IPS-11a (cell line): ENCODE results near the gene SLC18B1.
"Not testable (repeated sequence)": the region's sequence is repeated elsewhere in the genome, so short reads cannot be mapped to it uniquely, and the experiment has no call there.

Experiments used
- H3K4me3 ChIP-seq: one replicate; pipeline ENCODE4 v1.5.1; 2013; ENCODE audit warnings: low read depth, low read length, control low read depth

Gene SLC18B1

DNA sequence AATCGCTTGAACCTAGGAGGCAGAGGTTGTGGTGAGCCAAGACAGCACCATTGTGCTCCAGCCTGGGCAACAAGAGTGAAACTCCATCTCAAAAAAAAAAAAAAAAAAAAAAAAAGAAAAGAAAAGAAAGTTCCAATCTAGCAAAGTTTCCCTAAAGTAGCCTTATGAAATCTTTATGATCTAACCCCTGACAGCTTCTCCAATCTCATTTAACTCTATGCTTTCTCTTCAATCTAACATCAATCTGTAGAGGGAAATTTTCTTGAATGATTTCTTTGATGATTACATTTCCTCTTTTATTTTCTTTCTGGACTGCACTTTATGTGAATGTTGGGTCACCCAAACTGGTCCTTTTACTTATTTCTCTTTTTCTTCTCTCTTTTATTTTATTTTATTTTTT is 2.2 kb upstream of the SLC18B1 start:
- no peak overlapping the region for H3K4me3 ChIP-seq

DNA sequence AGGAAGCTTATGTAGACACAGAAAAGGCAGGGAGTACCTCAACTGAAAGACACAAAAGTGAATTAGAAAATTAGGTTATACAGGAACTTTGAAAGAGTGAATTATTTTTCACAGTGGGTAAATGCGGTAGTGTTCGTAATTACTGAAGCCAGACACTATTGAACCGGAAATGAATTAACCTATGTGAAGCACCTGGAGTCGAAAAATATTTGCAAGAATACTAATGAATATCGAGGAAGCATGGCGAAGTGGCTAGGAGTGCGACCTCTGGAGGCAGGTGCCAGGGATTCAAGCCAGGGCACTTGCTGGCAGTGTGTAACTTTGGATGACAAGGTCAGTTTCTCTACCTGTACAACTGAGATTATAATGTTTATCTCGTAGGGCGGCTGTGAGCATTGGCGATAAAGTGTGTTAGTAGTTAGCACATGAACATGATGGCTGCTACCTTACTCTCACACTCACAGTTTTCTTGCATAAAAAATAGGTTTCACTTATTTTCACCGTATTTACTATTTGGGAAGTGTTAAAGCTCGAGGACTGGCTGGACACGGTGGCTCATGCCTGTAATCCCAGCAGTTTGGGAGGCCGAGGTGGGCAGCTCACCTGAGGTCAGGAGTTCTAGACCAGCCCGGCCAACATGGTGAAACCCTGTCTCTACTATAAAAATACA is 567 bp upstream of the SLC18B1 start:
- H3K4me3 ChIP-seq: peak overlapping the region; percentile 68

DNA sequence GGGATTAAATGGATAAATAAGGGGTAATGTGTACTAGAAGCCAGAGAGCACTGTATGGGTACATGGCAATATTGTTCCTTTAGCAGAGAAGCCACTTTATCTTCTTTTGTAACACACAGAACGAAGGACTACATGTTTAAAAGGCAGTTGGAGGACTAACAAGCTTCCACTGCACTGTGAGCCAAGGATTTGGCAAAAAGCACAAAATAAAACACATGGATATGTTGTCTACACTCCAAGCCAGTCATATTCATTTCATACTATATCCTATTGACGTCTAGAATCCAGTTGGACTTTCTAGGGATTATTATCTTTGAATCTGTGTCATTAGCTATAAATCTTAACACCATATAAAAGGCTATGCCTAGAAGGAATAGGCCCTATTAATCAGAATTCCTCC is 3.0 kb downstream of the SLC18B1 start:
- no peak overlapping the region for H3K4me3 ChIP-seq

DNA sequence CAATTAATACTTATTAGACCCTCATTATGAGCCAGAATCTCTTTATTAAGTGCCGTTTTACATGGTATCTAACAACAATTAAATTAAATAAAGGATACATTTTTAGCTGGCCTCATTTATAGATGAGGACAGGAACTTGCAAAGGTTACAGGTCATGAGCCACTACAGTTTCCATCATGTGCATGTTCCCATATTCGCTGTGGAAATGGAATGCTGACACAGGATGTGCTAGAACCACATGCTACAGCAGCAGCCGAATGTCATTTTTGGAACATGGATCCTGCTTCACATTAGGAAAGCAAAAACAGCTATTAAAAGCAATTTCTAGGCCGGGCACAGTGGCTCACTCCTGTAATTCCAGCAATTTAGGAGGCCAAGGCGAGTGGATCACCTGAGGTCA is 5.9 kb downstream of the SLC18B1 start:
- no peak overlapping the region for H3K4me3 ChIP-seq

DNA sequence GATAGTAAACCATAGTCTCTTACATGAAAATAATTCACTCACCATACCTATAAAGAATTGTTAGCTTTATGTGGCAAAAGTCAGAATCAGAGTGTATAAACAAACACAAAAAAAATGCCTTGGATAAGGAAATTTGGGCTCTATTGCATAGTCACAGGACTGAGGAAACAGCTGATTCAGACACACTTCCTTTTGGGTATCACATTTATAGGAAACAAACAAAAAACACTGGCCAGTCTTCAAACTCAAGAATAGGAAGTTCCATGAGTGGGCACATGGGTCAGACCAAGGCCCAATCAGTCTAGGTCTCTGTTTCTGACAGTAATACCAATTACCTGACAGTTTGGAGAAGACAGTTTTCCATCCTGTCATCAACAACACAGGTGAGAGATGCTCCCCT is 8.0 kb downstream of the SLC18B1 start:
- H3K4me3 ChIP-seq: no peak overlapping the region

GRCh38 chr6:132789396-132789776 is 9.1 kb downstream of the SLC18B1 start:
- H3K4me3 ChIP-seq: no peak overlapping the region

GRCh38 chr6:132788658-132789395 is 9.6 kb downstream of the SLC18B1 start:
- no peak overlapping the region for H3K4me3 ChIP-seq

DNA sequence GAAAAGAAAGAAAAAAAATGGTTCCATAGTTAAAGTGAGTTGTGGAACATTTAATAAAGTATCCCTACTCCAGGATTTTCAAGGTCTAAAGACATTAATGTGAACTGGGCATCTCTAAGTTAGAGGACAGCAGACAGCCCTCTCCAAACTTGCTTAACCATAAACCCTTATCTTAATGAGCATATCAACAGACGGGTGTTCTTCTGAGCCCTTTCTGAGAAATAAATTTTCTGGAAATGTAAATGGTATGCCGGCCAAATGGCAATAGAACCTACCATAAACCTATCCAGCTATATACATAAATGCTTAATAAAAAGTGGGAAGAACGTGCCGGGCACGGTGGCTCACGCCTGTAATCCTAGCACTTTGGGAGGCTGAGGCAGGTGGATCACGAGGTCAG is 12.5 kb downstream of the SLC18B1 start:
- H3K4me3 ChIP-seq: no peak overlapping the region

DNA sequence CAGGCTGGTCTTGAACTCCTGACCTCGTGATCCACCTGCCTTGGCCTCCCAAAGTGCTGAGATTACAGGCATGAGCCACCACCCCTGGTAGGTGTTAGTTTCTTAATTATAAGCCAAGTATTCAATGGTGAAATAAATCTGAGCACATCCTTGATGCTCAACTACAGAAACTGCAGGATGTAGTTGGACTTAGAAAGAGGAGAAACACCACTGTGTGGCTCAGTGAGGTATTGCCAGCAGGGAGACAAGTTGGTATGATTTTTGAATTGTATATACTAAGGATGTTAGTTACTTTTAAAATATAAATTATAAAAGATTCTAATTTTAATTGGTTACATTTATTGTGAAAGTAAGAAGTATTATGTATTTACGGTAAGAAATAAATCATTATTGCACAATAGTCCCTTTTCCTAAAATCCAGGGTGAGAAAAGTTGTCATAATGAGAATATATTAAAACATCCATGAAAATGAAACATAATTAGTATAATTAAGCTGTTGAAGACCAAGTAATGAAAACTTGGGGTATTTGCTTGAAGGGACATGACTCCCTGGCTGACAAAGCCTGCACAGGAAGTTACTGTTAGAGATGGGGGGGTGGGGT is 17.6 kb downstream of the SLC18B1 start:
- H3K4me3 ChIP-seq: no peak overlapping the region

DNA sequence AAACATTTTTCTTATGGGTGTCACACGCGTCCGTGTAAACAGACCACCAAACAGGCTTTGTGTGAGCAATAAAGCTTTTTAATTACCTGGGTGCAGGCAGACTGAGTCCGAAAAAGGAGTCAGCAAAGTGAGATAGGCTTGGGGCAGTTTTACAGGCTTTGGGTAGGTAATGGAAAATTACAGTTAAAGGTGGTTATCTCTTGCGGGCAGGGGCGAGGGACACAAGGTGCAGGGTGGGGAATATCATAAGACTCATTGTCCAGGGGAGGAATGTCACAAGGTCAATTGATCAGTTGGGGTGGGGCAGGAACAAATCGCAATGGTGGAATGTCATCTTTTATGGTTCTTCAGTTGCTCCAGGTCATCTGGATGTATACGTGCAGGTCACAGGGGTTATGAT is 20.6 kb downstream of the SLC18B1 start:
- not testable (repeated sequence) for H3K4me3 ChIP-seq

GRCh38 chr6:132768051-132768517 is 30.4 kb downstream of the SLC18B1 start:
- no peak overlapping the region for H3K4me3 ChIP-seq

- H3K4me3 ChIP-seq: no peak overlapping the region
Measured at GRCh38 chr6:132765560-132765959, 32.9 kb downstream of the SLC18B1 start.

GRCh38 chr6:132764370-132764769 is 34.1 kb downstream of the SLC18B1 start:
- no peak overlapping the region for H3K4me3 ChIP-seq

DNA sequence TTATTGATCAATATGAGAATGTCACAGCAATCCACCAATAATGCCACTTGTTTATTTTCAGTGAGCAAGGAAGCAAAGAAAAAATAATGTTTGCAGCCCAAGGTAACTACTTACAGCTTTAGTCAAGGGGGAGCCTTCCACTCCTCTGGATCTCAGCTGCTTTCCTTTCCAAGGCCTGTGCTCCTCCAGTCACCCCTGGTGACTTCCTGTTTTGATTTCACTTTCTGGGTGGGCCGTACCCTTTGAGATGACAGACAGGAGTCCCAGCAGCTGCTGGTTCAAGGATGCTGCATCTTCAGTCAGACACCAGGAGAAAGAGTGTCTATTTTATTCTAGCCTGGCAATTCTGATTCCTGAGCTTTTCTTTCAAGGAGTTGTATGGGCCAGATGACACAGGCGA is 35.2 kb downstream of the SLC18B1 start:
- H3K4me3 ChIP-seq: no peak overlapping the region

GRCh38 chr6:132760256-132760655 is 38.2 kb downstream of the SLC18B1 start:
- H3K4me3 ChIP-seq: no peak overlapping the region

- H3K4me3 ChIP-seq: no peak overlapping the region
Measured at GRCh38 chr6:132758689-132759088, 39.7 kb downstream of the SLC18B1 start.

DNA sequence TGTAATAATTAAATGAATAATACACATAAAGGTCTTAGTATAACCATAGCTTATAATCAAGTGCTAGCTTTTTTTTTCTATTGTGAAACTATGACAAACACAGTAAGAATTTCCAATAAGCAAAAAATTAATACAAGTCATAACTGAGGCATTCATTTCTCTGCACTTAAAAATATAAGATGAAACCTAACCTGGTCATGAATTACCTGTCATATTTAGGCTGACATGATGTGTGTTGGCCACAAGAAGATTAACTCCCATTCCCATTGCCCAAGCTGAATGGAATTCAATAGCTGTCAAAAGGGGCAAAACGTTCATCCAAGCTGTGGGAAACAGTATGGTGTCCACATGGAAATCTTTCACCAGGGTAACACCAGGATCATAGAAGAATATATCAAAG is 46.2 kb downstream of the SLC18B1 start:
- no peak overlapping the region for H3K4me3 ChIP-seq

GRCh38 chr6:132751828-132752227 is 46.6 kb downstream of the SLC18B1 start:
- H3K4me3 ChIP-seq: no peak overlapping the region

DNA sequence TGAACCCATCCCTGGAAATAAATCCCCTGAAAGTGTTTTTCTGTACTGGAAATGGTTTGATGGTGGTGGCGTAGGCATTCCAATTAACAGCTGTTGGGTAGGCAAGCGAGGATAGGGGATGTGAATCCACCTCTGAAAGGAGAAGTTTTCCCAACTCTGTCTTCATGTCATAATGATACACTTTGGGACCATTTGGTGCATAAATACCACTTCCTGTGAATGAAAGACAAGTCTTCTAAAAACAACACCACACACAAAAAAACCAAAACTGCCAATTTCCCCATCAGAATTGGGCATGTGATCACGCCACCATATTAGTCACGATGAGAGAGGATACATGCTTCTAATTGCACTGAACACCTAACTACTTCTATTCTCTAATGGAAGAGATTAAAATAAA is 47.1 kb downstream of the SLC18B1 start:
- no peak overlapping the region for H3K4me3 ChIP-seq

DNA sequence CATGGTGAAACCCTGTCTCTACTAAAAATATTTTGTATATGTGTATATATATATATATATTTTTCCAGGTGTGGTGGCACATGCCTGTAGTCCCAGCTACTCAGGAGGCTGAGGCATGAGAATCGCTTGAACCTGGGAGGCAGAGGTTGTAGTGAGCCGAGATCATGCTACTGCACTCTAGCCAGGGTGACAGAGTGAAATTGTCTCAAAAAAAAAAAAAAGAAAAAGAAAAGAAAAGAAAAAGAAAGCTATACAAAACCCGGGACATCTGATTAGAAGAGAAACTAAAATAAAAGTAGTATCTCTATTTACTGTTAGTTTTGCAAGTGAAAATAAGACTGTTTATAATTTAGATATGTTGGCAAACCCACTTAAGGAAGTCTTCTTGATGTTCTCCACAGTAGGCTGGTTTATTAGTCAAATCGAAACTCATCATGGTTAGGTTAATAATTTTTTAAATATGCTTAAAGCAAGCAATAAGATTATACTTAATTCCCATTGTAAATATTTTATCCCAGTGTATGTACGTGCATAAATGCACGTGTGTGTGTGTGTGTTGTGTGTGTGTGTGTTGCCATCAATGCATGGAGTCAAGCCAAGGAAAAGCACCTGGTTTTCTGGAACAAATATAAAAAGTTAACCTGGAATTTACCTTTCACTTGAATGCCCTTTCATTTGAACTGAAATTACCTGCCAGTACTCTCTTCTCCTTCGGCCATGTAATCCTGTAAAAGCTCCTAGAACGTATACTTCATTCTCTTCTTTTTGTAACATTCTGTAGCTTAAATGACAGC is 47.8 kb downstream of the SLC18B1 start:
- H3K4me3 ChIP-seq: no peak overlapping the region

DNA sequence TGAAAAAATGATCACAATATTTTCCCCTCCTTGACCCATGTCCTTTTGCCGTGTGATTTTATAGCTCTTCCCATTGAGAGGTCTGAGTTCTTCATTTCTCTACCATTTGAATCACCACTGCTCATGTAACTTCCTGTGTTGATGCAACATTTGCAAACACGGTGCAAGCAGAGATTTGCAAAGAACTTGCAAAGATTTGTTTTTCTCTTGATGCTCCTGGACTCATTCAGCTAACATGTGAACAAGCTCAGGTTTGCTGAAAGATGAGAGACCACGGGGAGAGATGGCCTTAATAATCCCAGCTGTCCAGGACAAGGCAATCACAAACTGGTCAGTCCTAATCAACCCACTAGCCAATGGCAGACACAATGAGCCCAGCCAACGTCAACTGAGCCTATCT is 49.3 kb downstream of the SLC18B1 start:
- no peak overlapping the region for H3K4me3 ChIP-seq
